ENCODE data around the gene VPS13D. TPM values are rescaled to one million over a fixed set of nuclear protein-coding genes. Genes with fewer than 3 reads are reported as not detected.

VPS13D gene
- total and polyA plus RNA-seq, 10 of the 15 experiments (the other 5 are each of a cell fraction or from before 2014, with no cell fraction given), result 1.4 to 16.9 (median 8.5) TPM

GRCh38 chr1:12296623-12297022, 66.8 kb downstream of the VPS13D start (continued):
- TF ChIP-seq YBX1 (IDR thresholded peaks at IDR 0.05), result no peak
- no peak for TF ChIP-seq TCF3 (IDR thresholded peaks at IDR 0.05; ENCODE audit: borderline replicate concordance, insufficient read depth, low read depth, low read length)
- no peak for TF ChIP-seq ESRRA (IDR thresholded peaks at IDR 0.05; ENCODE audit: low read length)
- no peak for TF ChIP-seq NBN (IDR thresholded peaks at IDR 0.05)
- TF ChIP-seq ASH2L (IDR thresholded peaks at IDR 0.05; ENCODE audit: borderline replicate concordance, low read depth), result no peak
- TF ChIP-seq SMC3 (IDR thresholded peaks at IDR 0.05; ENCODE audit: borderline replicate concordance, low read length), result no peak
- TF ChIP-seq BHLHE40 (IDR thresholded peaks at IDR 0.05; ENCODE audit: borderline replicate concordance in 1 of 2, low read depth in 2 of 2, low read length in 1 of 2), result no peak
- no peak for TF ChIP-seq ZNF274 (IDR thresholded peaks at IDR 0.05; ENCODE audit: insufficient read depth, insufficient read length)
- TF ChIP-seq POLR2AphosphoS2 (IDR thresholded peaks at IDR 0.05; ENCODE audit: low read depth, low read length), result no peak
- no peak for TF ChIP-seq POLR2A (IDR thresholded peaks at IDR 0.05; ENCODE audit: low read depth, low read length)
- no peak for TF ChIP-seq BRCA1 (IDR thresholded peaks at IDR 0.05; ENCODE audit: low read depth, low read length)
- TF ChIP-seq ZNF24 (IDR thresholded peaks at IDR 0.05), result no peak
- no peak for TF ChIP-seq WRNIP1 (IDR thresholded peaks at IDR 0.05; ENCODE audit: borderline replicate concordance, low read depth, low read length)
- TF ChIP-seq NFIC (IDR thresholded peaks at IDR 0.05; ENCODE audit: low read depth, low read length), result peak; percentile 92
- no peak for TF ChIP-seq EZH2 (IDR thresholded peaks at IDR 0.05; ENCODE audit: borderline replicate concordance, control insufficient read depth, low read depth, low read length)
- TF ChIP-seq SKIL (IDR thresholded peaks at IDR 0.05; ENCODE audit: low read depth, poor library complexity, severe bottlenecking), result no peak
- TF ChIP-seq CEBPB (IDR thresholded peaks at IDR 0.05; ENCODE audit: borderline replicate concordance in 1 of 2, low read depth in 2 of 2, low read length in 2 of 2), result peak in 1 of 2 experiments; percentile 80; a peak in 1 of 4 replicates
- TF ChIP-seq IRF4 (IDR thresholded peaks at IDR 0.05; ENCODE audit: low read depth, low read length), result peak; percentile 75; the same call in 1 of the 2 replicates
- TF ChIP-seq TARDBP (IDR thresholded peaks at IDR 0.05; ENCODE audit: borderline replicate concordance), result no peak
- no peak for TF ChIP-seq RAD21 (IDR thresholded peaks at IDR 0.05; ENCODE audit: insufficient read depth, low read depth, low read length)
- peak; percentile 72; the same call in 1 of the 2 replicates for TF ChIP-seq FOXM1 (IDR thresholded peaks at IDR 0.05; ENCODE audit: low read depth, low read length)
- no peak for TF ChIP-seq STAT1 (conservative IDR thresholded peaks at IDR 0.05)
- TF ChIP-seq JUND (IDR thresholded peaks at IDR 0.05; ENCODE audit: low read depth, low read length), result peak; percentile 56; the same call in 1 of the 2 replicates
- TF ChIP-seq MAX (IDR thresholded peaks at IDR 0.05; ENCODE audit: low read depth, low read length), result no peak
- TF ChIP-seq TCF7 (IDR thresholded peaks at IDR 0.05; ENCODE audit: borderline replicate concordance), result no peak
- no peak for TF ChIP-seq SUZ12 (IDR thresholded peaks at IDR 0.05; ENCODE audit: unreplicated experiment)
- TF ChIP-seq MYB (IDR thresholded peaks at IDR 0.05; ENCODE audit: borderline replicate concordance, low read depth, low read length), result no peak
- peak; percentile 63; the same call in 1 of the 2 replicates for TF ChIP-seq ZBED1 (IDR thresholded peaks at IDR 0.05; ENCODE audit: borderline replicate concordance)
